Transverse colon (tissue), 4 donors: Measurements from ENCODE around the gene OLFML1.

Source experiments
- CTCF ChIP-seq, 5 experiments: fragments of 200-600 bp in 3 of 5; fragments of 450-650 bp in 2 of 5; sonication (generic) in 3 of 5; IDR thresholded peaks; 1 replicate in 2 of 5; 2 replicates in 3 of 5; pipeline ENCODE4 v1.5.1; 2016 to 2017; ENCODE audit warnings: antibody characterized with exemption in 5 of 5, inconsistent platforms in 3 of 5, mild to moderate bottlenecking in 2 of 5, moderate library complexity in 1 of 5
- POLR2AphosphoS5 ChIP-seq, 3 donors: sonication (generic); formaldehyde crosslinking; IDR thresholded peaks; one replicate each; pipeline ENCODE4 v1.6.1; 2016; ENCODE audit warnings: antibody characterized with exemption in 3 of 3

- TF ChIP-seq CTCF (IDR thresholded peaks at IDR 0.05) (no peak), POLR2AphosphoS5 (IDR thresholded peaks at IDR 0.05) (no peak)
Measured at GRCh38 chr11:7436146-7436545, 49.2 kb upstream of the OLFML1 start.
